ENCODE measurements around the gene MCC. TPM values are rescaled to one million over a fixed set of nuclear protein-coding genes. Genes with fewer than 3 reads are reported as not detected.

The MCC gene
- total RNA-seq, 1 experiment from 2014 or later: 0.60 TPM

DNA sequence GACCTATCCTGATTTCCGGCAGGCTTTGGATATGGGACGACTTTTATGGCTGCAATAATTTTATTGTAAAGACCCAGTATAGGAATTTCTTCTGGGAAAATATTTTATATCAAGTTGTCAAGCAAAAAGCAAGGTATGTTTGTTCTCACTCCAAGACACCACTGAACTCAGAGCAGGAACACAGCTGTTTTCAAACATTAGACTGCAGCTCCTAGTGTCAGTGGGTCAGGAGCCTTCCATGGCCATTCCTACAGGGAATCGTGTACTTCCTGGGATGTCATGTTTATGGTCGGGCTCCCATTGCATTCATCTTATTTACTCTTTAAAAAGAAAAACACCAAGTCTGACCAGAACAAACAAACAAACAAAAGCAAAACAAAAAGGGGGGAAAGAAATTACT lies 278.8 kb downstream of the MCC start:
- no TSS peak for BruUV-seq (replicated peaks)
- H3K4me1 ChIP-seq (ENCODE audit: insufficient read depth, low read length, poor library complexity, severe bottlenecking): peaks cover 14% of the 10 kb centered on the region
- peaks cover 6% of the 10 kb centered on the region for H3K27me3 ChIP-seq (replicated peaks; ENCODE audit: insufficient read depth, low read depth, low read length, poor library complexity)
- CTCF ChIA-PET: no interaction called here
- DNase-seq (ENCODE audit: low spot score): no peak
- H3K27ac ChIP-seq (ENCODE audit: low read depth, low read length, poor library complexity, severe bottlenecking): no peak overlapping the region
- no peak overlapping the region for H3K4me3 ChIP-seq (ENCODE audit: low read depth, low read length, poor library complexity, severe bottlenecking)
- no peaks in the 10 kb centered on the region for H3K36me3 ChIP-seq (ENCODE audit: insufficient read depth, low read length, poor library complexity, severe bottlenecking)
- POLR2A ChIA-PET (ENCODE audit: low non-redundant PET): no interaction called here
- no peaks in the 10 kb centered on the region for H3K9me3 ChIP-seq (ENCODE audit: low read depth, low read length, poor library complexity, severe bottlenecking)
- TF ChIP-seq CTCF (conservative IDR thresholded peaks at IDR 0.05; ENCODE audit: low read depth, low read length) (no peak), EZH2 (IDR thresholded peaks at IDR 0.05; ENCODE audit: borderline replicate concordance, low read depth, low read length, poor library complexity, severe bottlenecking) (no peak)
- intact Hi-C loops (cut with micrococcal nuclease; ENCODE audit: unreplicated experiment): no loop called here

DNA sequence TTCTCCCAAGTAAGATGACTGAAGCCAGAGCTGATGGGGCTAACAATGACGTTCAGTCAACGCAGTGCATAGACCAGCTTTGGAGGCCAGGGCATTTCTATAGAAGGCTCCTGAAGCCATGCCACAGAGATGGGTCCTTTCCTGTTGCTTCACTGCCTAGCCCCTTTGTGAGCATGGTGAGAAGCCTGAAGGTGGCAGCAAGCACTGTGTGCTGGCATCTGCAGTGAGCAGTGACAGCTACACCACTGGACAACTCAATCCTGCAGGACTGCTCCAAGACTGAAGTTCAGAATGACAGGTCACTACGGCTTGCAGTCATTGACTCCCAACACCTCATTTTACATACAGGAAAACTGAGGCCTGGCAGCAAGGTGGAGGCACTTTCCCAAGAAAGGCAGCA lies 282.4 kb downstream of the MCC start:
- no peak overlapping the region for H3K4me3 ChIP-seq (ENCODE audit: low read depth, low read length, poor library complexity, severe bottlenecking)
- BruUV-seq (replicated peaks): no TSS peak
- no peak for DNase-seq (ENCODE audit: low spot score)
- H3K36me3 ChIP-seq (ENCODE audit: insufficient read depth, low read length, poor library complexity, severe bottlenecking): no peaks in the 10 kb centered on the region
- TF ChIP-seq EZH2 (IDR thresholded peaks at IDR 0.05; ENCODE audit: borderline replicate concordance, low read depth, low read length, poor library complexity, severe bottlenecking) (no peak), CTCF (conservative IDR thresholded peaks at IDR 0.05; ENCODE audit: low read depth, low read length) (0 out of 2 replicates have a peak, but pooled peaks have one; percentile 15)
- ChIA-PET POLR2A (ENCODE audit: low non-redundant PET) (no interaction called here), CTCF (no interaction called here)
- intact Hi-C loops (cut with micrococcal nuclease; ENCODE audit: unreplicated experiment): no loop called here
- no peak overlapping the region for H3K27ac ChIP-seq (ENCODE audit: low read depth, low read length, poor library complexity, severe bottlenecking)
- no peaks in the 10 kb centered on the region for H3K4me1 ChIP-seq (ENCODE audit: insufficient read depth, low read length, poor library complexity, severe bottlenecking)
- H3K27me3 ChIP-seq (replicated peaks; ENCODE audit: insufficient read depth, low read depth, low read length, poor library complexity): peaks cover under 1% of the 10 kb centered on the region
- no peaks in the 10 kb centered on the region for H3K9me3 ChIP-seq (ENCODE audit: low read depth, low read length, poor library complexity, severe bottlenecking)

DNA sequence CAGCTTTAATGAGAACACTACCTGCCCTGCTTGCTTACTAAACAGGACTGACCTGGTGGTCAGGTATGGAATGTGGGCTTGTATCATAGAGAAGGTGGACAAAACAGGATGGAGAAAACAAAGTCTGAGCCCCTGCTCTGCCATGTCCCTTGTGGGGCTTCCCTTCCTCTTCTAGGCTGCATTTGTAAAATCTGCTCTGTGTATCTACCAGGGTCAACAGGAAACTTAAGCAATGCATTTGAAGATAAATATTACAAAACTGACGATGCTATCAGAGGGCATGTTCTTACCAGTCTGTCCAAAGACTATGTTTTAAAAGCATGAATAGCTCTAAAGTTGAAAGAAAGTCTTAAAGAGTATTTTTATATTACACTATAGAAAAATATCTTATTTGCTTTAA lies 282.9 kb downstream of the MCC start:
- no TSS peak for BruUV-seq (replicated peaks)
- H3K27ac ChIP-seq (ENCODE audit: low read depth, low read length, poor library complexity, severe bottlenecking): no peak overlapping the region
- no peaks in the 10 kb centered on the region for H3K4me1 ChIP-seq (ENCODE audit: insufficient read depth, low read length, poor library complexity, severe bottlenecking)
- ChIA-PET CTCF (no interaction called here), POLR2A (ENCODE audit: low non-redundant PET) (no interaction called here)
- intact Hi-C loops (cut with micrococcal nuclease; ENCODE audit: unreplicated experiment): no loop called here
- no peak overlapping the region for H3K4me3 ChIP-seq (ENCODE audit: low read depth, low read length, poor library complexity, severe bottlenecking)
- H3K27me3 ChIP-seq (replicated peaks; ENCODE audit: insufficient read depth, low read depth, low read length, poor library complexity): no peaks in the 10 kb centered on the region
- no peak for DNase-seq (ENCODE audit: low spot score)
- H3K9me3 ChIP-seq (ENCODE audit: low read depth, low read length, poor library complexity, severe bottlenecking): no peaks in the 10 kb centered on the region
- no peak for TF ChIP-seq EZH2 (IDR thresholded peaks at IDR 0.05; ENCODE audit: borderline replicate concordance, low read depth, low read length, poor library complexity, severe bottlenecking)
- TF ChIP-seq CTCF (conservative IDR thresholded peaks at IDR 0.05; ENCODE audit: low read depth, low read length): no peak
- no peaks in the 10 kb centered on the region for H3K36me3 ChIP-seq (ENCODE audit: insufficient read depth, low read length, poor library complexity, severe bottlenecking)

Data from A673 (cell line).